ENCODE measurements around the gene DSCAML1.

Gene DSCAML1

GRCh38 chr11:117671370-117671769 is 125.6 kb downstream of the DSCAML1 start:
- CTCF ChIA-PET = no interaction called here

GRCh38 chr11:117670924-117671323 is 126.1 kb downstream of the DSCAML1 start:
- Histone ChIP-seq H3K27ac (ENCODE audit: insufficient read depth in 1 of 2, low read depth in 1 of 2, low read length in 2 of 2, poor library complexity in 1 of 2, severe bottlenecking in 2 of 2) (no peak overlapping the region), H3K4me3 (ENCODE audit: control insufficient read depth in 1 of 7, extremely low read depth in 1 of 7, insufficient read depth in 4 of 7, low read depth in 2 of 7, low read length in 6 of 7) (no peak overlapping the region), H3K4me1 (ENCODE audit: control extremely low read depth in 1 of 4, control insufficient read depth in 4 of 4, insufficient read depth in 4 of 4, low read length in 3 of 4) (peaks cover 0 to 2% (median 0%) of the 10 kb centered on the region in 4 experiments), H3K27me3 (replicated peaks in 2 of 5; ENCODE audit: control insufficient read depth in 4 of 5, insufficient read depth in 5 of 5, low read length in 4 of 5) (peaks cover 0 to 23% (median 7%) of the 10 kb centered on the region in 5 experiments), H3K9me3 (ENCODE audit: control extremely low read depth in 1 of 5, control insufficient read depth in 4 of 5, insufficient read depth in 2 of 5, low read depth in 1 of 5, low read length in 4 of 5) (peaks cover 0 to 2% (median 0%) of the 10 kb centered on the region in 5 experiments), H3K36me3 (ENCODE audit: control insufficient read depth in 4 of 4, insufficient read depth in 4 of 4, low read length in 3 of 4) (no peaks in the 10 kb centered on the region)
- WGBS (ENCODE audit: insufficient coverage) = 100% methylated on average over 7 of the region's 7 CpGs
- ChIA-PET CTCF (no interaction called here), POLR2A (no interaction called here)
- DNase-seq = no peak

More at GRCh38 chr11:117671370-117671769, 125.6 kb downstream of the DSCAML1 start:
- WGBS (ENCODE audit: insufficient coverage) = no CpG with 5 or more reads among the region's 4 CpGs
- Histone ChIP-seq H3K4me1 (ENCODE audit: control extremely low read depth in 1 of 4, control insufficient read depth in 4 of 4, insufficient read depth in 4 of 4, low read length in 3 of 4) (peaks cover 0 to 6% (median 1%) of the 10 kb centered on the region in 4 experiments), H3K27me3 (replicated peaks in 2 of 5; ENCODE audit: control insufficient read depth in 4 of 5, insufficient read depth in 5 of 5, low read length in 4 of 5) (peaks cover 0 to 25% (median 7%) of the 10 kb centered on the region in 5 experiments), H3K27ac (ENCODE audit: insufficient read depth in 1 of 2, low read depth in 1 of 2, low read length in 2 of 2, poor library complexity in 1 of 2, severe bottlenecking in 2 of 2) (no peak overlapping the region), H3K36me3 (ENCODE audit: control insufficient read depth in 4 of 4, insufficient read depth in 4 of 4, low read length in 3 of 4) (no peaks in the 10 kb centered on the region), H3K9me3 (ENCODE audit: control extremely low read depth in 1 of 5, control insufficient read depth in 4 of 5, insufficient read depth in 2 of 5, low read depth in 1 of 5, low read length in 4 of 5) (peaks cover 0 to 2% (median 0%) of the 10 kb centered on the region in 5 experiments), H3K4me3 (ENCODE audit: control insufficient read depth in 1 of 7, extremely low read depth in 1 of 7, insufficient read depth in 4 of 7, low read depth in 2 of 7, low read length in 6 of 7) (no peak overlapping the region)
- POLR2A ChIA-PET = no interaction called here
- DNase-seq = no peak

DNA sequence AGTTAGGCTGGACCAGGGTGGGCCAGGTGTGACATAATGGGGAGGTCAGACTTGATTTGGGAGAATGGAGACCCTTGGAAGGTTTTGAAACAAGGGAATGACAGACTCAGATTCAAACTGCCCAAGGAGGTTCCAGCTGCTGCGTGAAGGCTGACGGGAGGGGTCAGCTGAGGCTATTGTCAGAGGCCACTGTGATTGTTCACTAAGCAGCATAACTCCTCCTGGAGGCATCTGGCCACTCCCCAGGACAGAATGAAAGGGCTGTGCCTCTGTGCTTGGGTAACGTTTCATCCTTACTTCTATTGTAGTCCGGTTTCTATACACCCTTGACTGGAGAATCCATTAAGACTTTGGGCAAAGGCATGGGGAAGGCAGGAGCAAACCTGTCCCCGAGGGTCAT is 126.6 kb downstream of the DSCAML1 start:
- peaks cover 0 to 19% (median 7%) of the 10 kb centered on the region in 5 experiments for H3K27me3 ChIP-seq (replicated peaks in 2 of 5; ENCODE audit: control insufficient read depth in 4 of 5, insufficient read depth in 5 of 5, low read length in 4 of 5)
- CTCF ChIA-PET = no interaction called here

GRCh38 chr11:117669616-117670015 is 127.4 kb downstream of the DSCAML1 start:
- H3K9me3 ChIP-seq (ENCODE audit: control extremely low read depth in 1 of 5, control insufficient read depth in 4 of 5, insufficient read depth in 2 of 5, low read depth in 1 of 5, low read length in 4 of 5) = peaks cover 0 to 2% (median 0%) of the 10 kb centered on the region in 5 experiments
- 97% methylated on average over 4 of the region's 4 CpGs for WGBS (ENCODE audit: insufficient coverage)
- no peaks in the 10 kb centered on the region for H3K36me3 ChIP-seq (ENCODE audit: control insufficient read depth in 4 of 4, insufficient read depth in 4 of 4, low read length in 3 of 4)
- H3K4me1 ChIP-seq (ENCODE audit: control extremely low read depth in 1 of 4, control insufficient read depth in 4 of 4, insufficient read depth in 4 of 4, low read length in 3 of 4) = peaks cover 0 to 8% (median 6%) of the 10 kb centered on the region in 4 experiments
- H3K27ac ChIP-seq (ENCODE audit: insufficient read depth in 1 of 2, low read depth in 1 of 2, low read length in 2 of 2, poor library complexity in 1 of 2, severe bottlenecking in 2 of 2) = no peak overlapping the region
- DNase-seq = no peak
- H3K27me3 ChIP-seq (replicated peaks in 2 of 5; ENCODE audit: control insufficient read depth in 4 of 5, insufficient read depth in 5 of 5, low read length in 4 of 5) = peaks cover 0 to 14% (median 6%) of the 10 kb centered on the region in 5 experiments
- no peak overlapping the region for H3K4me3 ChIP-seq (ENCODE audit: control insufficient read depth in 1 of 7, extremely low read depth in 1 of 7, insufficient read depth in 4 of 7, low read depth in 2 of 7, low read length in 6 of 7)
- ChIA-PET POLR2A (no interaction called here), CTCF (no interaction called here)

More for the DNA sequence above, 126.6 kb downstream of the DSCAML1 start:
- Histone ChIP-seq H3K36me3 (ENCODE audit: control insufficient read depth in 4 of 4, insufficient read depth in 4 of 4, low read length in 3 of 4) (no peaks in the 10 kb centered on the region), H3K4me1 (ENCODE audit: control extremely low read depth in 1 of 4, control insufficient read depth in 4 of 4, insufficient read depth in 4 of 4, low read length in 3 of 4) (no peaks in the 10 kb centered on the region), H3K9me3 (ENCODE audit: control extremely low read depth in 1 of 5, control insufficient read depth in 4 of 5, insufficient read depth in 2 of 5, low read depth in 1 of 5, low read length in 4 of 5) (peaks cover 0 to 2% (median 0%) of the 10 kb centered on the region in 5 experiments), H3K27ac (ENCODE audit: insufficient read depth in 1 of 2, low read depth in 1 of 2, low read length in 2 of 2, poor library complexity in 1 of 2, severe bottlenecking in 2 of 2) (no peak overlapping the region), H3K4me3 (ENCODE audit: control insufficient read depth in 1 of 7, extremely low read depth in 1 of 7, insufficient read depth in 4 of 7, low read depth in 2 of 7, low read length in 6 of 7) (no peak overlapping the region)
- DNase-seq = no peak
- WGBS (ENCODE audit: insufficient coverage) = 100% methylated on average over 5 of the region's 5 CpGs
- POLR2A ChIA-PET = no interaction called here

DNA sequence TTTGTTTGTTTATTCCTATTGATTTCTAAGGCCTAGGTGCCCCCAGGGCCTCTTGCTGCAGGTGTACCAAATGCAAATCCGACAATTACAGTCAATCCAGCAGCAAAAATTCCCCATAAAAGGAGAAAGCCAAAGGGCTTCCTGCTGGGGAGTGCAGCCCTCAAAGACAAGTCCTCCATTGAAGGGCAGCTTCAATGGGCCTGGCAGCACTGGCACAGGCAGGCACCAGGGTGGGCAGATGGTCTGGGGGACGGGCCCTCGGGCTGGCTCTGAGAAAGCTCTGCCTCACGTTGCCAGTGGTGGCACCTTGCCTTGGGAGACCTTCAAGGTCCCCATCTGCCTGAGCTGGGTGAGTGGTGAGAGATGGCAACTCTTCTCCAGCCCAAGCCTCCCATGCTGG is 128.0 kb downstream of the DSCAML1 start:
- WGBS (ENCODE audit: insufficient coverage) = 93% methylated on average over 3 of the region's 4 CpGs
- POLR2A ChIA-PET = no interaction called here
- no peak overlapping the region for H3K27ac ChIP-seq (ENCODE audit: insufficient read depth in 1 of 2, low read depth in 1 of 2, low read length in 2 of 2, poor library complexity in 1 of 2, severe bottlenecking in 2 of 2)
- CTCF ChIA-PET = no interaction called here
- H3K27me3 ChIP-seq (replicated peaks in 2 of 5; ENCODE audit: control insufficient read depth in 4 of 5, insufficient read depth in 5 of 5, low read length in 4 of 5) = peaks cover 0 to 8% (median 5%) of the 10 kb centered on the region in 5 experiments
- H3K4me1 ChIP-seq (ENCODE audit: control extremely low read depth in 1 of 4, control insufficient read depth in 4 of 4, insufficient read depth in 4 of 4, low read length in 3 of 4) = peaks cover 0 to 12% (median 11%) of the 10 kb centered on the region in 4 experiments
- no peaks in the 10 kb centered on the region for H3K36me3 ChIP-seq (ENCODE audit: control insufficient read depth in 4 of 4, insufficient read depth in 4 of 4, low read length in 3 of 4)
- DNase-seq = no peak
- H3K9me3 ChIP-seq (ENCODE audit: control extremely low read depth in 1 of 5, control insufficient read depth in 4 of 5, insufficient read depth in 2 of 5, low read depth in 1 of 5, low read length in 4 of 5) = peaks cover 0 to 2% (median 0%) of the 10 kb centered on the region in 5 experiments
- no peak overlapping the region for H3K4me3 ChIP-seq (ENCODE audit: control insufficient read depth in 1 of 7, extremely low read depth in 1 of 7, insufficient read depth in 4 of 7, low read depth in 2 of 7, low read length in 6 of 7)

- no peak overlapping the region for H3K4me3 ChIP-seq (ENCODE audit: control insufficient read depth in 1 of 7, extremely low read depth in 1 of 7, insufficient read depth in 4 of 7, low read depth in 2 of 7, low read length in 6 of 7)
- peaks cover 0 to 19% (median 18%) of the 10 kb centered on the region in 4 experiments for H3K4me1 ChIP-seq (ENCODE audit: control extremely low read depth in 1 of 4, control insufficient read depth in 4 of 4, insufficient read depth in 4 of 4, low read length in 3 of 4)
- peaks cover 0 to 3% (median 2%) of the 10 kb centered on the region in 5 experiments for H3K27me3 ChIP-seq (replicated peaks in 2 of 5; ENCODE audit: control insufficient read depth in 4 of 5, insufficient read depth in 5 of 5, low read length in 4 of 5)
- ChIA-PET CTCF (no interaction called here), POLR2A (no interaction called here)
- peaks cover 0 to 2% (median 0%) of the 10 kb centered on the region in 5 experiments for H3K9me3 ChIP-seq (ENCODE audit: control extremely low read depth in 1 of 5, control insufficient read depth in 4 of 5, insufficient read depth in 2 of 5, low read depth in 1 of 5, low read length in 4 of 5)
- H3K27ac ChIP-seq (ENCODE audit: insufficient read depth in 1 of 2, low read depth in 1 of 2, low read length in 2 of 2, poor library complexity in 1 of 2, severe bottlenecking in 2 of 2) = no peak overlapping the region
- WGBS (ENCODE audit: insufficient coverage) = 97% methylated on average over 6 of the region's 6 CpGs
- no peaks in the 10 kb centered on the region for H3K36me3 ChIP-seq (ENCODE audit: control insufficient read depth in 4 of 4, insufficient read depth in 4 of 4, low read length in 3 of 4)
- no peak for DNase-seq
These were observed 128.7 kb downstream of the DSCAML1 start for GRCh38 chr11:117668321-117668751.

GRCh38 chr11:117664897-117665296 is 132.1 kb downstream of the DSCAML1 start:
- Histone ChIP-seq H3K36me3 (ENCODE audit: control insufficient read depth in 4 of 4, insufficient read depth in 4 of 4, low read length in 3 of 4) (no peaks in the 10 kb centered on the region), H3K9me3 (ENCODE audit: control extremely low read depth in 1 of 5, control insufficient read depth in 4 of 5, insufficient read depth in 2 of 5, low read depth in 1 of 5, low read length in 4 of 5) (peaks cover 0 to 2% (median 0%) of the 10 kb centered on the region in 5 experiments), H3K4me3 (ENCODE audit: control insufficient read depth in 1 of 7, extremely low read depth in 1 of 7, insufficient read depth in 4 of 7, low read depth in 2 of 7, low read length in 6 of 7) (no peak overlapping the region), H3K4me1 (ENCODE audit: control extremely low read depth in 1 of 4, control insufficient read depth in 4 of 4, insufficient read depth in 4 of 4, low read length in 3 of 4) (peaks cover 0 to 22% (median 19%) of the 10 kb centered on the region in 4 experiments), H3K27me3 (replicated peaks in 2 of 5; ENCODE audit: control insufficient read depth in 4 of 5, insufficient read depth in 5 of 5, low read length in 4 of 5) (peaks cover 0 to 2% (median 0%) of the 10 kb centered on the region in 5 experiments), H3K27ac (ENCODE audit: insufficient read depth in 1 of 2, low read depth in 1 of 2, low read length in 2 of 2, poor library complexity in 1 of 2, severe bottlenecking in 2 of 2) (no peak overlapping the region)
- ChIA-PET POLR2A (no interaction called here), CTCF (interaction anchor here (0.5 to 1.1 kb wide), 3 partner anchors 13 to 895 kb away, joined by 3 to 4 read pairs (median 3); no protein-coding TSS in a partner anchor)
- DNase-seq = peak in 1 of 3 donors; percentile 7
- 55% methylated on average over 8 of the region's 8 CpGs for WGBS (ENCODE audit: insufficient coverage)

Data from common myeloid progenitor, CD34-positive (primary cell).